Measurements from ENCODE around the gene ABCC1.

The ABCC1 gene

DNA sequence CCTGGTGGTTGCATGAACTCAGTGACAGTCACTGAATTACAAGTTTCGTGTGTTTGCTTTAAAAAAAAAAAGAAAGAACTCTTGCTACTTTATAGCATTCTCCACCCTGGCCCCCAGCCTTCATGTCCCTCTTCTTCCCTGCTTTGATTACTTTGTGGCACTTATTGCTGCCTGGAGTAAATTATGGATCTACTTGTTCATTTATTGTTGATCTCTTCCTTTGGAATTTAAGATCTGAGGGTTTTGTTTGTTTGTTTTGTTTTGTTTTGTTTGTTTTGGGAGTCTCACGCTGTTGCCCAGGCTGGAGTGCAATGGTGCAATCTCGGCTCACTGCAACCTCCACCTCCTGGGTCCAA is 147.4 kb downstream of the ABCC1 start:
- Histone ChIP-seq H2AFZ (ENCODE audit: low read length) (no peak overlapping the region), H3K4me2 (ENCODE audit: low read length) (no peak overlapping the region; the same call in 1 of the 2 replicates), H3K9me2 (ENCODE audit: low read depth, low read length) (no peaks in the 10 kb centered on the region), H3K9me3 (ENCODE audit: low read length) (no peaks in the 10 kb centered on the region), H3F3A (ENCODE audit: insufficient read depth, low read length) (no peaks in the 10 kb centered on the region), H3K27me3 (ENCODE audit: insufficient read depth, low read length) (no peaks in the 10 kb centered on the region), H3K4me1 (ENCODE audit: insufficient read depth, low read length, severe bottlenecking) (peaks cover 51% of the 10 kb centered on the region), H3K27ac (ENCODE audit: low read depth, low read length, poor library complexity, severe bottlenecking) (peak overlapping the region; percentile 88), H4K20me1 (ENCODE audit: insufficient read depth, low read length) (no peaks in the 10 kb centered on the region), H3K36me3 (ENCODE audit: insufficient read depth, low read length) (peaks cover 60% of the 10 kb centered on the region), H3K4me3 (ENCODE audit: low read depth, low read length, poor library complexity, severe bottlenecking) (no peak overlapping the region), H3K79me2 (ENCODE audit: insufficient read depth, low read length) (no peaks in the 10 kb centered on the region), H3K9ac (ENCODE audit: low read length) (no peak overlapping the region; the same call in 1 of the 2 replicates)
- TF ChIP-seq, protein P1, sequence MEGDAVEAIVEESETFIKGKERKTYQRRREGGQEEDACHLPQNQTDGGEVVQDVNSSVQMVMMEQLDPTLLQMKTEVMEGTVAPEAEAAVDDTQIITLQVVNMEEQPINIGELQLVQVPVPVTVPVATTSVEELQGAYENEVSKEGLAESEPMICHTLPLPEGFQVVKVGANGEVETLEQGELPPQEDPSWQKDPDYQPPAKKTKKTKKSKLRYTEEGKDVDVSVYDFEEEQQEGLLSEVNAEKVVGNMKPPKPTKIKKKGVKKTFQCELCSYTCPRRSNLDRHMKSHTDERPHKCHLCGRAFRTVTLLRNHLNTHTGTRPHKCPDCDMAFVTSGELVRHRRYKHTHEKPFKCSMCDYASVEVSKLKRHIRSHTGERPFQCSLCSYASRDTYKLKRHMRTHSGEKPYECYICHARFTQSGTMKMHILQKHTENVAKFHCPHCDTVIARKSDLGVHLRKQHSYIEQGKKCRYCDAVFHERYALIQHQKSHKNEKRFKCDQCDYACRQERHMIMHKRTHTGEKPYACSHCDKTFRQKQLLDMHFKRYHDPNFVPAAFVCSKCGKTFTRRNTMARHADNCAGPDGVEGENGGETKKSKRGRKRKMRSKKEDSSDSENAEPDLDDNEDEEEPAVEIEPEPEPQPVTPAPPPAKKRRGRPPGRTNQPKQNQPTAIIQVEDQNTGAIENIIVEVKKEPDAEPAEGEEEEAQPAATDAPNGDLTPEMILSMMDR (IDR thresholded peaks at IDR 0.05; ENCODE audit: low read length), result no peak
- TF ChIP-seq EZH2 (IDR thresholded peaks at IDR 0.05; ENCODE audit: borderline replicate concordance, low read length), result no peak

DNA sequence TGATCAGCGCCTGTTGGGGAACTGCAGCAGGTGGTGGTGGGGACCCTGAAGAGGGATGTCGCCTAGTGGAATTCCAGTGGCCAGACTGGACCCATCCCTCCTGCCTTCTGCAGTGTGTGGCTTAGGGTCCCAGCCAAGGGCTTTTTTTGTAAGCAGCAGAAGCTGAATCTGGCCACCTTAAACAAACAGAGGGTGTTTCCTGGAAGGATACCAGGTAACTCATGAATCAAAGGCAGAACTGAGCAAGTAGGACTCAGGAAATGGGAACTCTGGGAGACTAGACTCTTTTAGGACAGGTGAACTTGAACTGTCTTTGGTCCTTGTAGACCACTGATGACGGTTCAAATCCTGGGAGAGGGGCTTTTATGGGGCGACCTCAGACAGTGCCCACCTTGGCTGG is 149.9 kb downstream of the ABCC1 start:
- H2AFZ ChIP-seq (ENCODE audit: low read length), result no peak overlapping the region
- no peak overlapping the region for H3K9ac ChIP-seq (ENCODE audit: low read length)
- H3K27ac ChIP-seq (ENCODE audit: low read depth, low read length, poor library complexity, severe bottlenecking), result peak overlapping the region; percentile 65
- no peaks in the 10 kb centered on the region for H3K9me2 ChIP-seq (ENCODE audit: low read depth, low read length)
- no peaks in the 10 kb centered on the region for H3K27me3 ChIP-seq (ENCODE audit: insufficient read depth, low read length)
- peaks cover 61% of the 10 kb centered on the region for H3K36me3 ChIP-seq (ENCODE audit: insufficient read depth, low read length)
- H3K4me2 ChIP-seq (ENCODE audit: low read length), result no peak overlapping the region
- H3F3A ChIP-seq (ENCODE audit: insufficient read depth, low read length), result no peaks in the 10 kb centered on the region
- TF ChIP-seq, protein P1 (IDR thresholded peaks at IDR 0.05; ENCODE audit: low read length), result no peak
- peaks cover 56% of the 10 kb centered on the region for H3K4me1 ChIP-seq (ENCODE audit: insufficient read depth, low read length, severe bottlenecking)
- no peaks in the 10 kb centered on the region for H3K79me2 ChIP-seq (ENCODE audit: insufficient read depth, low read length)
- no peaks in the 10 kb centered on the region for H3K9me3 ChIP-seq (ENCODE audit: low read length)
- no peaks in the 10 kb centered on the region for H4K20me1 ChIP-seq (ENCODE audit: insufficient read depth, low read length)
- no peak overlapping the region for H3K4me3 ChIP-seq (ENCODE audit: low read depth, low read length, poor library complexity, severe bottlenecking)

DNA sequence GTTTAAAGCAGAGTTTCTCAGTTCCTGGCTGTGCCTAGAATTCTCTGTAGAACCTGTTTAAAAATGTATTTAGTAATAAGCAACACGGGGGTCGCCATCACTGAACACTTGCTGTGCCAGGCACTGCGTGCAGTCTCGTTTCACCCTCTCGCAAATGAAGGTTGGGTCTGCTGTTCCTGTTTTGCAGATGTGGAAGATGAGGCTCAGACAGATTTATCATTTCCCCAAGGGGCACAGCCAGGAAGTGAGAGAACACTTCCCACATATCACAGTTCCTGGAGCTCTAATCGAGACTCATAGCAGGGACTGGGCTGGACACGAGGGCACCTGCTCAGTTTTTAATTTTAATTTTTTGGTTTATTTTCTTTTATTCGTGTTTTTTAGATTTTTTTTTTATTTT is 151.2 kb downstream of the ABCC1 start:
- H4K20me1 ChIP-seq (ENCODE audit: insufficient read depth, low read length), result no peaks in the 10 kb centered on the region
- H3K4me2 ChIP-seq (ENCODE audit: low read length), result peak overlapping the region; percentile 28; the same call in 1 of the 2 replicates
- peaks cover 62% of the 10 kb centered on the region for H3K4me1 ChIP-seq (ENCODE audit: insufficient read depth, low read length, severe bottlenecking)
- H3K9me3 ChIP-seq (ENCODE audit: low read length), result no peaks in the 10 kb centered on the region
- H3K36me3 ChIP-seq (ENCODE audit: insufficient read depth, low read length), result peaks cover 62% of the 10 kb centered on the region
- H3F3A ChIP-seq (ENCODE audit: insufficient read depth, low read length), result 0 out of 2 replicates have a peak, but pooled peaks cover 4% of the 10 kb centered on the region
- peak overlapping the region; percentile 19; the same call in 1 of the 2 replicates for H3K9ac ChIP-seq (ENCODE audit: low read length)
- TF ChIP-seq EZH2 (IDR thresholded peaks at IDR 0.05; ENCODE audit: borderline replicate concordance, low read length), result no peak
- TF ChIP-seq, protein P1 (IDR thresholded peaks at IDR 0.05; ENCODE audit: low read length), result no peak
- H3K9me2 ChIP-seq (ENCODE audit: low read depth, low read length), result no peaks in the 10 kb centered on the region
- no peaks in the 10 kb centered on the region for H3K79me2 ChIP-seq (ENCODE audit: insufficient read depth, low read length)
- H3K27ac ChIP-seq (ENCODE audit: low read depth, low read length, poor library complexity, severe bottlenecking), result peak overlapping the region; percentile 65
- H3K4me3 ChIP-seq (ENCODE audit: low read depth, low read length, poor library complexity, severe bottlenecking), result no peak overlapping the region
- H3K27me3 ChIP-seq (ENCODE audit: insufficient read depth, low read length), result no peaks in the 10 kb centered on the region
- H2AFZ ChIP-seq (ENCODE audit: low read length), result no peak overlapping the region
